GM06990 (cell line): Measurements from ENCODE around the gene TMEM240.
"Not testable (repeated sequence)": the region's sequence is repeated elsewhere in the genome, so short reads cannot be mapped to it uniquely, and the experiment has no call there.

Experiments
- DNase-seq: peaks from one replicate; pipeline ENCODE4 v3.0.0-alpha.2; 2011; ENCODE audit not compliant: insufficient read length; ENCODE audit errors: extremely low read depth
- H3K27me3 ChIP-seq: replicated peaks from 2 replicates; pipeline ENCODE4 v1.6.0; 2011; ENCODE audit warnings: low read length; ENCODE audit not compliant: control insufficient read depth, insufficient read depth
- H3K36me3 ChIP-seq: 2 replicates; pipeline ENCODE4 v1.5.1; 2011; ENCODE audit warnings: low read length; ENCODE audit not compliant: control insufficient read depth, insufficient read depth
- H3K4me3 ChIP-seq: replicated peaks from 2 replicates; pipeline ENCODE4 v1.5.1; 2011; ENCODE audit warnings: low read depth, mild to moderate bottlenecking, control low read depth, low read length
- TF ChIP-seq, protein P1 (sequence below): IDR thresholded peaks from 2 replicates; pipeline ENCODE4 v1.5.1; 2011; ENCODE audit warnings: low read length, control low read depth, mild to moderate bottlenecking, inconsistent platforms; ENCODE audit not compliant: insufficient read depth, poor library complexity, severe bottlenecking

The TMEM240 gene

GRCh38 chr1:1536019-1536937, 4.1 kb downstream of the TMEM240 start:
- no peak for DNase-seq
- TF ChIP-seq, protein P1, sequence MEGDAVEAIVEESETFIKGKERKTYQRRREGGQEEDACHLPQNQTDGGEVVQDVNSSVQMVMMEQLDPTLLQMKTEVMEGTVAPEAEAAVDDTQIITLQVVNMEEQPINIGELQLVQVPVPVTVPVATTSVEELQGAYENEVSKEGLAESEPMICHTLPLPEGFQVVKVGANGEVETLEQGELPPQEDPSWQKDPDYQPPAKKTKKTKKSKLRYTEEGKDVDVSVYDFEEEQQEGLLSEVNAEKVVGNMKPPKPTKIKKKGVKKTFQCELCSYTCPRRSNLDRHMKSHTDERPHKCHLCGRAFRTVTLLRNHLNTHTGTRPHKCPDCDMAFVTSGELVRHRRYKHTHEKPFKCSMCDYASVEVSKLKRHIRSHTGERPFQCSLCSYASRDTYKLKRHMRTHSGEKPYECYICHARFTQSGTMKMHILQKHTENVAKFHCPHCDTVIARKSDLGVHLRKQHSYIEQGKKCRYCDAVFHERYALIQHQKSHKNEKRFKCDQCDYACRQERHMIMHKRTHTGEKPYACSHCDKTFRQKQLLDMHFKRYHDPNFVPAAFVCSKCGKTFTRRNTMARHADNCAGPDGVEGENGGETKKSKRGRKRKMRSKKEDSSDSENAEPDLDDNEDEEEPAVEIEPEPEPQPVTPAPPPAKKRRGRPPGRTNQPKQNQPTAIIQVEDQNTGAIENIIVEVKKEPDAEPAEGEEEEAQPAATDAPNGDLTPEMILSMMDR, result no peak
- H3K36me3 ChIP-seq, result peaks cover 2% of the 10 kb centered on the region; the same call in 1 of the 2 replicates
- H3K4me3 ChIP-seq, result no peak overlapping the region
- H3K27me3 ChIP-seq, result no peaks in the 10 kb centered on the region

- TF ChIP-seq, protein P1, result no peak
- H3K36me3 ChIP-seq, result no peaks in the 10 kb centered on the region; the same call in 1 of the 2 replicates
- no peak overlapping the region for H3K4me3 ChIP-seq
- DNase-seq, result no peak
- no peaks in the 10 kb centered on the region for H3K27me3 ChIP-seq
Observed at GRCh38 chr1:1535201-1536018, 5.0 kb downstream of the TMEM240 start.

- TF ChIP-seq, protein P1, result no peak
- no peak for DNase-seq
- Histone ChIP-seq H3K36me3 (peaks cover 2% of the 10 kb centered on the region), H3K27me3 (no peaks in the 10 kb centered on the region), H3K4me3 (no peak overlapping the region)
Observed at GRCh38 chr1:1534401-1535154, 5.8 kb downstream of the TMEM240 start.

DNA sequence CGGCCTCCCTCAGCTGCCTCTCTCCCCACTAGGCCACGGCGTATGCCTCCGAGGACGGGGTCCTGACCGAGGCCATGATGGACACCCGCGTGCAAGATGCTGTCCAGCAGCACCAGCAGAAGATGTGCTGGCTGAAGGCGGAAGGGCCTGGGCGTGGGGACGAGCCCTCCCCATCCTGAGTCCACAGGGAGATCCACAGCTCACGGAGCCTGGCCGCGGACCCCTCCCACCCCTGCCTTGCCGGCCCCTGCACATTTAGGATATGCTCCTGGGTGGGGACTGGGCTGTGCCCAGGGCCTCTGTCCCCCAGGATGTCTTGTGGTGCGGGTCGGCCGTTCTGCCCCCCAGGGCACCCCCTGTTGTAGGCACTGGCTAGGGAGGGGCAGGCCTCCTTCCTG, 6.5 kb downstream of the TMEM240 start:
- H3K36me3 ChIP-seq, H3K4me3 ChIP-seq, DNase-seq, H3K27me3 ChIP-seq: not testable (repeated sequence)

- DNase-seq, result not testable (repeated sequence)
- H3K36me3 ChIP-seq, result peaks cover 12% of the 10 kb centered on the region
Observed at GRCh38 chr1:1533176-1533893, 7.1 kb downstream of the TMEM240 start.

GRCh38 chr1:1531947-1532346, 8.5 kb downstream of the TMEM240 start:
- TF ChIP-seq, protein P1, result no peak
- Histone ChIP-seq H3K27me3 (no peaks in the 10 kb centered on the region), H3K36me3 (peaks cover 15% of the 10 kb centered on the region), H3K4me3 (no peak overlapping the region)
- DNase-seq, result no peak

More at GRCh38 chr1:1533176-1533893, 7.1 kb downstream of the TMEM240 start:
- not testable (repeated sequence) for H3K27me3 ChIP-seq, H3K4me3 ChIP-seq
